SK-N-SH treated with all-trans-retinoic acid at 6 μM for 48 hours (cell line): ENCODE measurements around the gene SLC6A5.

Experiments used
- ARNTL ChIP-seq: fragments of 450-650 bp; formaldehyde crosslinking; IDR thresholded peaks from 2 replicates; pipeline ENCODE4 v1.5.0; 2020; ENCODE audit warnings: low read depth, mild to moderate bottlenecking, moderate library complexity, borderline replicate concordance
- ESRRG ChIP-seq: fragments of 250-450 bp; sonication (Bioruptor Pico); IDR thresholded peaks from 2 replicates; pipeline ENCODE4 v1.6.1; 2021; ENCODE audit warnings: mild to moderate bottlenecking
- RARB ChIP-seq: fragments of 250-450 bp; sonication (Bioruptor Pico); IDR thresholded peaks from 2 replicates; pipeline ENCODE4 v1.8.0; 2021; ENCODE audit warnings: mild to moderate bottlenecking, moderate library complexity
- TSHZ2 ChIP-seq: fragments of 250-450 bp; sonication (Bioruptor Pico); IDR thresholded peaks from 2 replicates; pipeline ENCODE4 v1.5.0; 2020; ENCODE audit warnings: mild to moderate bottlenecking, moderate library complexity
- ZFP3 ChIP-seq: fragments of 250-450 bp; sonication (Bioruptor Pico); IDR thresholded peaks from 2 replicates; pipeline ENCODE4 v1.5.0; 2020; ENCODE audit warnings: mild to moderate bottlenecking, moderate library complexity

GRCh38 chr11:20590381-20590780 is 9.0 kb upstream of the SLC6A5 start:
- TF ChIP-seq TSHZ2 (CRISPR knock-in tag) = no peak
- no peak for TF ChIP-seq ARNTL (CRISPR knock-in tag)
- no peak for TF ChIP-seq ESRRG (CRISPR knock-in tag)
- no peak for TF ChIP-seq RARB (CRISPR knock-in tag)
- no peak for TF ChIP-seq ZFP3 (CRISPR knock-in tag)
